ENCODE measurements around the gene SLC13A3. TPM values are rescaled to one million over a fixed set of nuclear protein-coding genes. Genes with fewer than 3 reads are reported as not detected.
"Not testable (repeated sequence)": the region's sequence is repeated elsewhere in the genome, so short reads cannot be mapped to it uniquely, and the experiment has no call there.

Gene SLC13A3
- total RNA-seq, 4 donors from 2014 or later = 0.34 to 1.5 (median 1.0) TPM

DNA sequence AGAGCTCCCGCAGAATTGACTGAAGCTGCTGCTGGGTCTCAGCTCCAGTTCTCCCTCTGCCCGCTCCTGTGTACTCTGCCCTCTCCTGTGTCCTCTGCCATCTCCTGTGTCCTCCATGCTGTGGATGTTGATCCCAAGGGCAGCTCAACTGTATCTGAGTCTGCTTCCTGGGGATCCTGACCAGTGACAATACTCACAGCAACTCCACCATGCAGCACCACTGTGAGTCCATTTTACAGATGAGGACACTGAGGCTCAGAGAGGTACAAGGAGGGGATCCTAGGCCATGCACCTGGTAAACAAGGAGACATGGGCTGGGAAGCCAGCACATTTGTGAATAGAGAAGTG is 29.4 kb upstream of the SLC13A3 start:
- Histone ChIP-seq H3K4me1 (peaks cover 7 to 42% (median 16%) of the 10 kb centered on the region in 3 donors), H3K9me3 (no peaks in the 10 kb centered on the region), H3K36me3 (peaks cover 0 to 5% (median 4%) of the 10 kb centered on the region in 3 donors), H3K27me3 (no peaks in the 10 kb centered on the region), H3K27ac (no peak overlapping the region), H3K4me3 (no peak overlapping the region)
- no peak for DNase-seq
- WGBS, 2 donors = 85% methylated on average over 2 of the region's 2 CpGs; no CpG with 5 or more reads in 1 of the 2 donors
- intact Hi-C loops (cut with DNase I) = no loop called here
- no peak for TF ChIP-seq POLR2A (IDR thresholded peaks at IDR 0.05)
- TF ChIP-seq, protein P1, sequence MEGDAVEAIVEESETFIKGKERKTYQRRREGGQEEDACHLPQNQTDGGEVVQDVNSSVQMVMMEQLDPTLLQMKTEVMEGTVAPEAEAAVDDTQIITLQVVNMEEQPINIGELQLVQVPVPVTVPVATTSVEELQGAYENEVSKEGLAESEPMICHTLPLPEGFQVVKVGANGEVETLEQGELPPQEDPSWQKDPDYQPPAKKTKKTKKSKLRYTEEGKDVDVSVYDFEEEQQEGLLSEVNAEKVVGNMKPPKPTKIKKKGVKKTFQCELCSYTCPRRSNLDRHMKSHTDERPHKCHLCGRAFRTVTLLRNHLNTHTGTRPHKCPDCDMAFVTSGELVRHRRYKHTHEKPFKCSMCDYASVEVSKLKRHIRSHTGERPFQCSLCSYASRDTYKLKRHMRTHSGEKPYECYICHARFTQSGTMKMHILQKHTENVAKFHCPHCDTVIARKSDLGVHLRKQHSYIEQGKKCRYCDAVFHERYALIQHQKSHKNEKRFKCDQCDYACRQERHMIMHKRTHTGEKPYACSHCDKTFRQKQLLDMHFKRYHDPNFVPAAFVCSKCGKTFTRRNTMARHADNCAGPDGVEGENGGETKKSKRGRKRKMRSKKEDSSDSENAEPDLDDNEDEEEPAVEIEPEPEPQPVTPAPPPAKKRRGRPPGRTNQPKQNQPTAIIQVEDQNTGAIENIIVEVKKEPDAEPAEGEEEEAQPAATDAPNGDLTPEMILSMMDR (IDR thresholded peaks at IDR 0.05) = no peak

DNA sequence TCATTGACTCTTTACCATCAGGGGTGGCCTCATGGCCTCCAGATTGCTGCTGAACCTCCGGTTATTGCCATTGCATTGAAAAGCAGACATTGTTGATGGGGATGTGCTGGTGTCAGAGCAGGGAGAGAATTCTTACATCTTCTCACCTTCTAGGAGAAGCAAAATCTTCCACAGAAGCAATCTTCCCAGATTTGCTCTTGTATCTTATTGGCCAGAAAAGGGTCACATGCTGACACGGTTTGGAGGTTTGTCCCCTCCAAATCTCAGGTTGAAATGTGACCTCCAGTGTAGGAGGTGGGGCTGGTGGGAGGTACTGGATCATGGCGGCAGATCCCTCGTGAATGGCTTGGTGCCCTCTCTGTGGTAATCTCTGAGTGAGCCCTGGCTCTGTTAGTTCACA is 27.3 kb upstream of the SLC13A3 start:
- TF ChIP-seq POLR2A (IDR thresholded peaks at IDR 0.05) = no peak
- TF ChIP-seq, protein P1 (IDR thresholded peaks at IDR 0.05) = no peak
- peaks cover 5 to 27% (median 8%) of the 10 kb centered on the region in 3 donors for H3K4me1 ChIP-seq
- intact Hi-C loops (cut with DNase I) = no loop called here
- no peak overlapping the region for H3K4me3 ChIP-seq
- no peaks in the 10 kb centered on the region for H3K27me3 ChIP-seq
- no peak for DNase-seq
- no peaks in the 10 kb centered on the region for H3K9me3 ChIP-seq
- WGBS, 2 donors = 79 to 80% methylated on average over 1 to 4 of the region's 4 CpGs
- no peak overlapping the region for H3K27ac ChIP-seq
- H3K36me3 ChIP-seq = peaks cover 0 to 4% (median 0%) of the 10 kb centered on the region in 3 donors

- H3K27me3 ChIP-seq = no peaks in the 10 kb centered on the region
- no peak overlapping the region for H3K27ac ChIP-seq
- intact Hi-C loops (cut with DNase I) = no loop called here
- TF ChIP-seq, protein P1 (IDR thresholded peaks at IDR 0.05) = no peak
- no peak for TF ChIP-seq POLR2A (IDR thresholded peaks at IDR 0.05)
- DNase-seq = no peak
- H3K9me3 ChIP-seq = no peaks in the 10 kb centered on the region
- H3K36me3 ChIP-seq = peaks cover 0 to 4% (median 0%) of the 10 kb centered on the region in 3 donors
- no peak overlapping the region for H3K4me3 ChIP-seq
- peaks cover 0 to 18% (median 0%) of the 10 kb centered on the region in 3 donors for H3K4me1 ChIP-seq
- 68 to 77% methylated on average over 5 of the region's 5 CpGs for WGBS, 2 donors
Measured at GRCh38 chr20:46677608-46678007, 26.3 kb upstream of the SLC13A3 start.

DNA sequence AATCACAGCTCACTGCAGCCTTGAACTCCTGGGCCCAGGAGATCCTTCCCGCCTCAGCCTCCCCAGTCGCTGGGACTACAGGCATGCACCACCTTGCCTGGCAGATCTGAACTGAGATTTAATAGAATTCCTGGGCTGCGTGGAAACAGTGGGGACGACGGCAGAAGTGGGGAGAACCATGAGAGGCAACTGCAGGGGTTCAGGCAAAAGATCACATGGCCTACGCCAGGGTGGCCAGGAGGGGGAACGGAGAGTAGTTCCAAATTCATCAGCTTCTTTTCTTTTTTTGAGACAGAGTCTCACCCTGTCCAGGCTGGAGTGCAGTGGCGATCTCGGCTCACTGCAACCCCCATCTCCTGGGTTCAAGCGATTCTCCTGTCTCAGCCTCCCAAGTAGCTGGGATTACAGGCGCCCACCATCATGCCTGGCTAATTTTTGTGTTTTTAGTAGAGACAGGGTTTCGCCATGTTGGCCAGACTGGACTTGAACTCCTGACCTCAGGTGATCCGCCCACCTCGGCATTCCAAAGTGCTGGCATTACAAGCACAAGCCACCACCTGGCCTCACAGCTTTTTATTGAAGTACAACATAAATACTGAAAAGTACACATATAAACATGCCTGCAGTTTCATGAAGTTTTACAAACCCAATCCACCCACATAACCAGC is 25.5 kb upstream of the SLC13A3 start:
- WGBS, 2 donors = 78 to 88% methylated on average over 5 to 7 of the region's 14 CpGs
- not testable (repeated sequence) for H3K36me3 ChIP-seq

GRCh38 chr20:46674253-46675083 is 23.2 kb upstream of the SLC13A3 start:
- Histone ChIP-seq H3K36me3 (no peaks in the 10 kb centered on the region), H3K27ac (no peak overlapping the region), H3K9me3 (peaks cover 0 to 10% (median 0%) of the 10 kb centered on the region in 3 donors), H3K4me3 (no peak overlapping the region), H3K4me1 (no peaks in the 10 kb centered on the region), H3K27me3 (no peaks in the 10 kb centered on the region)
- 76 to 80% methylated on average over 5 to 12 of the region's 14 CpGs for WGBS, 2 donors
- no peak for TF ChIP-seq POLR2A (IDR thresholded peaks at IDR 0.05)
- intact Hi-C loops (cut with DNase I) = no loop called here
- no peak for DNase-seq

More for the DNA sequence above, 25.5 kb upstream of the SLC13A3 start:
- H3K4me3 ChIP-seq; H3K9me3 ChIP-seq; DNase-seq; H3K4me1 ChIP-seq; H3K27me3 ChIP-seq; intact Hi-C loops (cut with DNase I); H3K27ac ChIP-seq: not testable (repeated sequence)
